Measurements from ENCODE around the gene CREM.

The CREM gene

DNA sequence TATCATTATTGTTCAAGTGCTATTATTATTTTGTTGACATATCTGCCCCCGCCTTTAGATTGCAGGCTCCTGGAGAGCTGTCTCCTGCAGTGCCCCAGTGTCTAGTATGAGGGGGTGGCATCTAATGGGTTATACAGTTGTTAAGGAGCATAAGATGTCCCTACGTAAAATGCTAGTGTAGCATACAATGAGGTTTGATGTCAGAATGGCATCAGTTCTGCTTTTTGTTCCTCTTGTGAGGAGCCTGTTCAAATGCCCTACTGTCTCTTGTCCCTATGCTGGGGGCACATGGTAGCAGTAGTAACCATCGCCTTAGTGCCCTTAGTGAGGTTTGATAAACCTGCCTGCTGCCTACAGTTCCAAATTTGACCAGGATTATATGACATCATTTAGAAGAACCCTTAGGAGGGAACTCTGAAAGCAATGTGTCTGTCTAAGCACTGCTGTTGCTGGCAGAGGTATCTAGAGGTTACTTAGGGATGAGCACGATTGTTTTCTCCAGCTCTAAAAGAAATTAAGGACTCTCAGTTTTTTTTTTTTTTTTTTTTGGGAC is 9.7 kb downstream of the CREM start:
- no peak for DNase-seq (ENCODE audit: low read depth)

DNA sequence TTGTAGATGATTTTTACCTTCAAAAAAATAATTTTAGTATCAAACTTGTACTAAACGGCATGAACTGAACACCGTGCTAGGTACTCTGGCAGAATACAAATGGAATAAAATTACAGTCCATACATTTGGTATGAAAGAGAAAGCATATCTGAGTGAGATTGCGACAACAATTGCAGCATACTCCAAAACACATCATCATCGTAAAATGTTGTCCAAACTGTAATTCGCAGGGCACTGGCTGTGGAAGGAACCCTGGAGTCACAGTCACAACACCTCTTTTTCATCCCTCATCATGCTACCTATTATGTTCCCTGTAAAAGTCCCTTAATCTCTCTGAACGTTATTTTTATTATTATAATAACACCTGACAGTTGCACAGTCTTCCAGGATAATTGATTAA is 13.5 kb downstream of the CREM start:
- DNase-seq (ENCODE audit: low read depth), result no peak

DNA sequence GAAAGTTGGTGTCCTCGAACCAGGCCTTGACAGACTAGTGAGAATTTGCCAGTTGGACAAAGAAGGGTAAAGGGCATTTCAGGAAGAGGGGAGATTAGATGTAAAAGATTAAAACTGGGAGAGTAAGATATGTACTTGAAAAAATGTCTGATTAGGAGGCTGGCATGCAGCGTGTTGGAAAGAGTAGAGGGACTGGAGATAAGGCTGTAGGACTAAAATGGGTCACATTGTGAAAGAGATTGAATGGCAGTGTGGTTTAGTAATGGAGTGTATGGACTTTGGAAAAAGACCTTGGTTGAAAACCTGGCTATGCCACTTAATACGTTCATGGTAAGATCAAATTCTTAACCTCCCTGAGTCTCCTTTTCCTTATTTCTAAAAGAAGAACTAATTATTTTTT is 14.1 kb downstream of the CREM start:
- no peak for DNase-seq (ENCODE audit: low read depth)

DNA sequence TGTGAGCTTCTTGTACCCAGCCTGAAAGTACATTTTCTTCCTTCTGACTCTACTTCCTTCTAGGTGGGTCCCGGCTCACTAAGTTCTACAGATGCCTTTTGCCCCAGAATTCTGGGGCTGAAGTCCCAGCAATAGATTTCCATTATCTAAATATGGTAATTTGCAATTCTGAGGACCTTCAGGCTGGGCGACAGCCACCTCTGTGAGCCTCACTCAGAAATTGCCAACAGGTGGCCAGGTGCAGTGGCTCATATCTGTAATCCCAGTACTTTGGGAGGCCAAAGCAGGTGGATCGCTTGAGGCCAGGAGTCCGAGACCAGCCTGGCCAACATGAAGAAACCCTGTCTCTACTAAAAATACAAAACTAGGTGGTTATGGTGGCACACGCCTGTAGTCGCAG is 23.7 kb downstream of the CREM start:
- no peak for DNase-seq (ENCODE audit: low read depth)

DNA sequence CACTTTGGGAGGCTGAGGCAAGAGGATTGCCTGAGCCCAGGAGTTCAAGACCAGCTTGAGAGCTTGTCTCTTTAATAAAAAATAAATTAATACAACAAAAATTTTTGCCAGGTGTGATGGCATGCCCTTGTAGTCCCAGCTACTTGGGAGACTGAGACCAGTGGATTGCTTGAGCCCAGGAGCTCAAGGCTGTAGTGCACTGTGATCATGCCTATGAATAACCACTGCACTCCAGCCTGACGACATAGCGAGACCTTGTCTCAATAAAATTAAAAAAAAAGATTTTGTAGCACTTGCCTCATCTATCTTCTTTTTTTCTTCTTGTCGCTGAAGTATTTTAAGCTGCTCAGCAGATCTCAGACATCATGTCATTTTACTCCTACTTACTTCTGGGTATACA is 26.3 kb downstream of the CREM start:
- no peak for DNase-seq (ENCODE audit: low read depth)

DNA sequence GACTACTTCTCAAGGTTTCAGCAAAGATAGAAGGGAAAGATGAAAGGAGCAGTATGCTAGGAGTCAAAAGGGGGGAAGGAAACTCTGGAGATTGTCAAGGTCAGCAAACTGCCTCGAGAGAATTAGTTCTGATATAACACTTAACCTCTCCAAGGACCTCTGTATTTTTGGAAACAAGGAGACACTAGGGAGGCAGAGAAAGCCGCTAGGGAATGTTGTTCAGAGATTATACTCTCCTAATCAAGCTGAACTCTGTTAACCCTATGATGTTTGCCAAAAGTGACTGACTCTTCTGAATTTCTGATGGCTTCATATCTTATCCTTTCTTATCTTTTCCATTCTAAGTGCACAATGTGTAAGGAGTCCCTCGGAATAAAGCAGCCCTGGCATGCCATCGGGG is 27.1 kb downstream of the CREM start:
- no peak for DNase-seq (ENCODE audit: low read depth)

DNA sequence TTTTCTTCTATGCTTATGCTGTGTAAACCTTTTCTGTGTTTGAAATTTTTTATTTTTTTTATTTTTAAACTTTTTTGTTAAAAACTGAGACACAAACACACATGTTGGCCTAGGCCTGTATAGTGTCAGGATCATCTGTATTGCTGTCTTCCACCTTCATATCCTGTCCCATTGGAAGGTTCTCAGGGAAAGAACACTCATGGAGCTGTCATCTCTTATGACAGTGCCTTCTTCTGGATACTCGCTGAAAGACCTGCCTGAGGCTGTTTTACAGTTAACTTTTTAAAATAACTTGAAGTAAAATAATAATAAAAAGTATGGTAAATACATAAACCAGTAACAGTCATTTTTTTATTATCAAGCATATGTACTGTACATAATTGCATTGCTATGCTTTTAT is 34.1 kb downstream of the CREM start:
- DNase-seq (ENCODE audit: low read depth), result no peak

DNA sequence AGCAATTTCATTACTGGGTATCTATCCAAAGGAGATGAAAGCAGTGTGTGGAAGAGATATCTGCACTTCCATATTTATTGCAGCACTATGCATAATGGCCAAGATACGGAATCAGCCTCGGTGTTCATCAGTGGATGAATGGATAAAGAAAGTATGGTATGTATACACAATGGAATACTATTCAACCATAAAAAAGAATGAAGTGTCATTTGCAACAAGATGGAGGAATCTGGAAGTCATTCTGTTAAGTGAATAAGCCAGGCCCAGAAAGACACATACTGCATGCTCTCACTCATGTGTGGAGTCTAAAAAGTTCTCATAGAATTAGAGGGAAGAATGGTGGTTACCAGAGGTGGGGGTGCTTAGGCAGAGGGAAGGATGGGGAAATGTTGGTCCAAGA is 35.3 kb downstream of the CREM start:
- no peak for DNase-seq (ENCODE audit: low read depth)

DNA sequence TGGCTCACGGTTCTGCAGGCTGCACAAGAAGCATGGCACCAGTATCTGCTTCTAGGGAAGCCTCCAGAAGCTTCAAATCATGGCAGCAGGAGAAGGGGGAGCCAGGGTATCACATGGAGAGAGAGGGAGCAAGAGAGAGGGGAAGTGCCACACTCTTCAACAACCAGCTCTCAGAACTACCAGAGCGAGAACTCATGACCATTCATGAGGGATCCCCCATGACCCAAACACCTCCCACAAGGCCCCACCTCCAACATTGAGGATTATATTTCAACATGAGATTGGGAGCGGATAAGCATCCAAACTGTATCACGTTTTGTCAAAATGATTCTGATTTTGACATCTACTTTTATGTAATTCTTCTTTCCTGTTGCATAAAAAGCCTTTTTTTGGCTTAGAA is 38.5 kb downstream of the CREM start:
- DNase-seq (ENCODE audit: low read depth), result no peak

DNA sequence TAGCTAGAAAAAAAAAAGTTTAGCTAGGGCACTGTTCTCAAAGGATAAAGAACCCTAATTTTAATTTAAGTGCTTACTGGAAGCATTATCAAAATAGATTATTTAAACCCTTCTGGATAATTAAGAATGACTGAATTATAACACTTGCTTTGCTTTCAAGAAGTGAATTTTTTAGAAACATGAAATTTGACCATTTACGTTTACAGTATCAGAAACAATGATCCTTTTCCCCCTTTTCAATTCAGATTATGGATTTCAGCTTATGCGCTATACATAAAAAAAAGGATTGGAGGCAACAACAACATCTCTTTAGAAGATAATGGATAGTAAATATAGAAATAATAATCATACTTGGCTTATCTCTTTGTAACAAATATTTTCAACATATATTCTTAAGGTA is 39.2 kb downstream of the CREM start:
- DNase-seq (ENCODE audit: low read depth), result no peak

DNA sequence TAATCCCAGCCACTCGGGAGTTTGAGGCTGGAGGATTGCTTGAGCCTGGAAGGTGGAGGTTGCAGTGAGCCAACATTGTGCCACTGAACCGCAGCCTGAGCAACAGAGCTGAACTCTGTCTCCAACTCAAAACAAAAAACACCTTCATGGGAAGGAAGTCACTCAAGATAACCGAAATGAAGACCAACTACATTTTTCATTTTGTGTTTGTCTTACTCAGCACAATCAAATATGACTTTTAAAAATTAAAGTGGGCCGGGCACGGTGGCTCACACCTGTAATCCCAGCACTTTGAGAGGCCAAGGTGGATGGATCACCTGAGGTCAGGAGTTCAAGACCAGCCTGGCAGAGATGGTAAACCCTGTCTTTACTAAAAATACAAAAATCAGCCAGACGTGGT is 40.0 kb downstream of the CREM start:
- no peak for DNase-seq (ENCODE audit: low read depth)

DNA sequence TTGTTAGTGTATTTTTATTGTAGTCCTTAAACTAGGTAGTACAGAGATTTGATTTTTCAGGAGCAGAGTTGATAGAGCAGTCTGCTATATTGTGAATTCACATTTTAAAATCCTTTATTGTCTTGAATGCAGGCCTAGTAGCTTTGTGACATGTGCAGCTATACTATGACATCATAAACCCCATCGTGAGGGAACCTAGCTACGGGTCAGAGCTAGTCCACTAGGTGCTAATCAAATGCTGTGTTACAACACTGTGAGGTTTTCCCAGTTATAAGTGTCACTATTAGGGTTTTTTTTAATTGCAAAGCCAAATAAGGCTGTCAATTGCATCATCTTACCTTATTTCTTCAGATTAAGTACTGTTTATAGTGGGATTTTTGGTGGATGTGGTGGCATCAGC is 40.7 kb downstream of the CREM start:
- DNase-seq (ENCODE audit: low read depth), result no peak

DNA sequence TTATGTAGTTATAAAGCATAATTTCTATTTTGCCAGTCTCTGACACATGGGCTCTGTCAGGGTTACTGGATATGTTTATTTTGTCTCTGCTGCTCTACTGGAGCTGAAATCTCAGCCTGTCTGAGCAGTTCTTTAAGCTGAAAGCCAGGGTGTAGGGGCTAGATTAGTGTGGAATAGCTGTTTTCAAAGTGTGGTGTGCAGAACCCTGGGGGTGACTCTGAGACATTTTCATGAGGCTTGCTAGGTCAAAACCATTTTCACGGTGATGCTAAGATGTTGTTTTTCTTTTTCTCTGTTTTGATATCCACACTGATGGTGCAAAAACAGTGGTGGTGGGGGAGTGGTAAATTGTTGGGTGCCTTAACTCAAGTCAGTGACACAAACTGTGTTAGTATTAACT is 45.5 kb downstream of the CREM start:
- no peak for DNase-seq (ENCODE audit: low read depth)

DNA sequence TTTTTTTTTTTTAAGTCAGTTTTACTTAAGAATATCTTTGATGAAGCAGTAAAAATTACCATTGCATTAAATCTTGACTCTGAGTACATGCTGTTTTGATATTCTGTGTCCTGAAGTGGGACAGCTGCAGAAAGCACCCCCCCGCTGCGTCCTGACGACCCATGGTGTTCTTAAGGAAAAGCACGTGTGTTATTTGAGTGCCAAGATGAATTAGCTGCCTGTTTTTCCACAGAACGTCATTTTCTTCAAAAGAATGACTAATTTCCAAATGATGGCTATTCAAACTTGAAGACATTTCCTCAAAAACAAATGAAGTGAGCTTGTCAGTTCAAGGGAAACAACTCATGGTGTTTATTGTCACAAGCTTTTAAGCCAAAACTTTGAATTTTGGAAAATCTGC is 45.9 kb downstream of the CREM start:
- DNase-seq (ENCODE audit: low read depth), result no peak

DNA sequence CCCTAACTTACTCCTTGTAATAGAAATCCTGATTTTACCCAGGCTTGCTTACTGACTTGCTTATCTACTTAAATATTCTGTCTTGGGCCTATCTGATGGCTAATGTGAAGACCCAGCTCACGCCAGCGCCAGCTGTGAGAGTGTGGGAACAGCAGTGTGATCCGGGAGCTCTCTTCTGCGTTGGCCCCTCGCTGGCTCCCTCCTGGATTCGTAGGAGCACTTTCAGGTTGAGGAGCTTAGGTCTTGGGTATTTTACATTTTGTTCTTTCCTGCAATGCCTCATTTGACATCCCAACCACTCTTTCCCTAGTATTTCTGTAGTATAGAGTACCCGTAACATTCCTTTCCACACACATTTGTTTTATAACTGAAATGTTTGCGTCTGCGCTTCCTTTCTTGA is 51.7 kb downstream of the CREM start:
- DNase-seq (ENCODE audit: low read depth), result no peak

DNA sequence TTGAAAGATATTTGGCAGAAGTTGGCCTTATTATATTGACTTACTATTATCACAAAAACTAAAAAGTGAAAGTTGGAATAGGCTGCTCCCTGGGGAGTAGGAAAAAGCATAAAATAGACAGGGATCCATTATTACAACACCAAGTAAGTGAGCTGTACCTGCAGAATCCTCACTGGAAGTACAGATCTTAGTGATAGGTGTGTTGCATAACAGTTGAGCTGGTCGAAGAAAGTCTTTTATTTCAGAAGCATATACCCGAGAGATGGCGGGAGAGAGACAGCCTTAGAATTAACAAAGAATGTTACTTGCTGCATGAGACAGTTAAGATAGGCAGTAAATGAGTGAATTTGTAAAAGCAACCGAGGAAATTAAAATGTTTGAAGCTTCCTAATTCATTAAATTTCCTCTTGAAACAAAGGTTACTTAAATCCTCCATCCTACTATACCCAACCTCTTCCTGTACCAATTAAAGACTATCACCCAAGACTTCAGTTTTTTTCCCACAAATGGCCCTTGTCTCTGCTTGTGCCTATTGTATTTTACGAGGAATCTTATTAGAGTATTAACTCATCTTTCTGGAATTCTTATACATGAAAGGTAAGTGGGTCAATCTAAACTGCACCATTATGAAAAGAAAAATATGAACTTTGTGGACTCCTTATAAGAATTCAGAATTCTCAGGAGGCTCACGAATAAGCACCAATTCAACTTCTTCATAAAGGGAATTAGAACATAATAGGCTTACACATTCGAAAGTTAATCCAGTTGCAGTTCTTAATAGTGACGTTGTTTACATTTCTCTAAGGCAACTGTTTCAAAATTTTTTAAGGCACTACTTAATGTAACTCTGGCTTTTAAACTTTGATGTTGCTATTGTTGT is 56.2 kb downstream of the CREM start:
- no peak for DNase-seq (ENCODE audit: low read depth)

DNA sequence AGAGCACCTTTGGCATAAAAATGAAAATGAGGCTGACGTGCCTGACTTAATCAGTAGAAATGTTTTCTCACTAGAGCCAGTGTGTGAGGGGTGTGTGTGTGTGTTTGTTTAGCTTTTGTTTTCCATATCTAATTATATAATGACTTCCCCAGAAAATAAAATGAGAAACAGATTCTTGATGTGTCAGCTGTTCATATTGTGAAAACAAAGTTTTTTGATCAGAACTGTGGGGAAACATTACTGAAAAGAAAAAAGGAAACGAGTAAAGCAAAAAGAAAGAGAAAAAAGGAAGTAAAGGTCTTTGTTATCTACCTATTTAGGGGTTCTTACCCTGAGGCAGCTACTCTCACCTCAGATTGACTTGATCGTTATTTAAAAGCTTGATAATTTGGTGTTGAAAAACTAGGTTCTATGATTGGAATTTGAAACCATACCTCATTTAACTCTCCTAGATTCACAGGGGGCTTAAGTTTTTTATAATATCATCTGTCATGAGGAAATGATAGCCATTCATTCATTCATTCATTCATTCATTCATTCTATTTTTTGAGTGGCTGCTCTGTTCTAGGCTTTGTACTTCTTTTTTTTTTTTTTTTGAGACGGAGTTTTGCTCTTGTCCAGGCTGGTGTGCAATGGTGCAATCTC is 58.0 kb downstream of the CREM start:
- DNase-seq (ENCODE audit: low read depth), result no peak

DNA sequence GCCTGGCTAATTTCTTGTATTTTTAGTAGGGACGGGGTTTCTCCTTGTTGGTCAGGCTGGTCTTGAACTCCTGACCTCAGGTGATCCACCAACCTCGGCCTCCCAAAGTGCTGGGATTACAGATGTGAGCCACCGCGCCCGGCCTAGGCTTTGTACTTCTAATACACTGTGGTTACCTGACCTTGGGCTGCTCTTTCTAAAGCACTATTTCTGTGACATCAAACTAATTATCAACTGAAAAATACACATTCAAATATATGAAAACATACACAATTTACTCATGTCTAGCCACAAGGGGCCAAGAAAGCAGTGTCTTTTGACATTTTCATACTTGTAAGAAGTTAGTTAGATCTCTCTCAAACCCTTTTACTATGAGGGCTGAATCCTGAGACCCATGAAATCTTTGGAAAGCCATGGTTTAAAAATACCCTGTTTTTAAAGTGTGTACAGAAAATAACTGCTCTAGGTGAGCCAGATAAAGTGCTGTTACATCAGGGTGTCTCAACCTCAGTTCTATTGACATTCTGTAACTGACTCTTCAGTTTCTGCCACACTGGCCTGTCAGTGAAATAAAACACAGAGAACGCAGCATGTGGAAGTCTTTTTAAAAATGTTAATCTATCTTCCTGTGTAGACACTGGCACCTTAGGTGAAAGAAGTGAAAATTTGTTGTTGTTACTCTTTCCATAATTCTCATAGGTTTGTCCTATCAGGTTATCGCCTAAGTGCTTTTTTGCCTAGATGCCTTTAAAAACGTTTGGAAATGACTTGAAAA is 58.8 kb downstream of the CREM start:
- DNase-seq (ENCODE audit: low read depth), result no peak

DNA sequence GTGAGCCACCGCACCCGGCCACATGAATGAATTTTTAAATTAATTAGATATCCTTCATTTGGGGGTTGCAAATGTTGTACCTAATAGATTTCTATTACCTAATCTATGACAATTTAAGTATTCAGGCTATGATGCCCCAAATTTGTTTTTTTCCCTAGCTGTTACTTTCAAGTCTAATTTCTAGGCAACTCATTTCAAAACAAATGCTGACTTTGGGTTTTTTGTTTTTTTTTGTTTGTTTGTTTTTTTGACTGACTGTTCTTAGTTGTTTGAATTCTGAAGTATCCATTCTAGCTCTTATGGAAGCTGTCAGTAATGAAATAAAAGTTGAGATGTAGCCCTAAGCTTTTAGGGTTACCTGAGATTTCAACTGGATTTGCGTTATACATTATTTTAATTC is 62.3 kb downstream of the CREM start:
- DNase-seq (ENCODE audit: low read depth), result no peak

DNA sequence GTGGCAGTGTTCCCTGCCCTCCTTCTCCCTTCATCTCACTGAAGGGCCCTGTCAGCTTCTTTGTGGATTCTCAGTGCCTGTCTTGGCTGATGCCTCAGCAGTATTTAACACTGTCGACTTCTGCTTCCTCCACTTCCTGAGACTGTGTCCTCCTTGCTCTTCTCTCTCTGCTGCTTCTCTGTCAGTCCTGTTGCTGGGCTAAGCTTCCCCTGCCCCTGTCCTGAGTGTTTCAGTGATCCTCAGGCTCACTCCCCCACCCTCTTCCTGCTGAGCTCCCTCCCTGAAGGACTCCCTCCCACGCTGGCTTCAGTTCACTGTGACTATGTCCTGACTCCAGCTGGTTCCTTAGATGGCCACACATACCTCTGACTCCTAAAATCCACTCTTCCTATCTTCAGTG is 64.9 kb downstream of the CREM start:
- DNase-seq (ENCODE audit: low read depth), result no peak

DNA sequence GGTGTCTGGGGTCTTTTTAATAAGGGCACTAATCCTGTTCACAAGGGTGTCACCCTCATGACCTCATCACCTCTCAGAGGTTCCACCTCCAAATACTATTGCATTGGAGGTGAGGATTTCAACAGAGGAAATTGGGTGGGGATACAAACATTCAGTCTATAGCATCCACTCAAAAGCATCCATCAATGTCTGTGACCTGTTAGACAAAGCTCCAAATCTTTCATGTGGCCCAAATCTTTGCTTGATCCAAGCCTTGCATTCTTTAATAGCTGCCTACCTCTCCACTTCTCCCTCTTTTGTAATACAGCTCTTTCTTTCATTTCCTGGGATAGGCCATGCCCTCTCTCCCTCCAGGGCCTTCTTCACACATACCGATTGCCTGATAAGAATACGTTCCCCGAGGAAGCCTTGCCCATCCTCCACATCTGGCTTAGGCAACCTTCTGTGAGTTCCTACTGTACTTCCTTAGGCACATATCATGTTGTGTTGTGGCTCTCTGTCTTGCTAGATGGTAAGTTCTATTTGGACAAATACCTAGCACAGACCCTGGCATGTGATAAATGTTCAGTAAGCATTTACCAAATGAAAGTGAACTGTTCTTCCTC is 66.1 kb downstream of the CREM start:
- DNase-seq (ENCODE audit: low read depth), result no peak

DNA sequence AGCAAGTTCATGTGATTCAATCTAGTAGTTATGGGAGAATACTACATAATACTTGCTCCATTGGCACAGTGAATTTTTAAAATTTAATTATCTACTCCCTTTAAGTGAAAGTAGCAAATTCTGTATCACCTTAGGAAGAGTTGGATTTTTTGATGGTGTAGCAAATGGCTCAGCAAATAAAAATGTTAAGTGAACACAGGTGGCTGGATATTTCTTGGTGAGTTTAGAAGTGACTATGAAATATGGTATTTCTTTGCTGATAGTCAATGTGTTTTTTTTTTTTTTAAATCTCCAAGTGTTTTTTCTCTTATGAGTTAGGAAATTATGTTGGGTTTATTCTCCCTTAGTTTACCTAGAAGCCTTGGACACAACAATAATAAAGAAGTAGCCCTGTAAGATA is 67.8 kb downstream of the CREM start:
- no peak for DNase-seq (ENCODE audit: low read depth)

All from activated T-helper 1 cell treated with Interleukin-2 at 50 U/mL for 16 hours (primary cell).